MCF 10A (cell line): Measurements from ENCODE around the gene VASN. TPM values are rescaled to one million over a fixed set of nuclear protein-coding genes. Genes with fewer than 3 reads are reported as not detected.
A peak's percentile ranks its signal among the peaks of the same experiment; 100 is the strongest.

Experiments
- BruUV-seq: library from RNA; stranded (reverse); fragments of 400-500 nt; replicated peaks from 2 replicates; lab custom pipeline; 2021; lab: Mats Ljungman, UMichigan
- CTCF ChIA-PET: fragments of 300-600 bp; sonication (Branson Sonifier 250); formaldehyde crosslinking; extraction: SDS; loops from one replicate; lab custom pipeline; 2021; ENCODE audit warnings: antibody characterized with exemption, inconsistent platforms; lab: Yijun Ruan, JAX
- POLR2A ChIA-PET: fragments of 300-600, 350-650 bp; sonication (Branson Sonifier 250); formaldehyde crosslinking; extraction: SDS; loops from one replicate; lab custom pipeline; 2020; ENCODE audit warnings: antibody characterized with exemption, inconsistent platforms; lab: Yijun Ruan, JAX
- DNase-seq: peaks from one replicate; pipeline ENCODE4 v3.0.0-alpha.2; 2018; ENCODE audit not compliant: unreplicated experiment
- H3K27ac Mint-ChIP-seq: one replicate; pipeline ENCODE4 v1.8.0; 2022; ENCODE audit warnings: mild to moderate bottlenecking, low read depth, mixed read lengths; ENCODE audit not compliant: unreplicated experiment
- H3K27me3 Mint-ChIP-seq: one replicate; pipeline ENCODE4 v1.8.0; 2022; ENCODE audit warnings: mixed read lengths; ENCODE audit not compliant: insufficient read depth, unreplicated experiment
- H3K36me3 Mint-ChIP-seq: one replicate; pipeline ENCODE4 v1.8.0; 2022; ENCODE audit warnings: mild to moderate bottlenecking, moderate library complexity, mixed read lengths; ENCODE audit not compliant: insufficient read depth, unreplicated experiment
- H3K4me1 Mint-ChIP-seq: one replicate; pipeline ENCODE4 v1.8.0; 2022; ENCODE audit warnings: mixed read lengths; ENCODE audit not compliant: insufficient read depth, unreplicated experiment
- H3K4me3 Mint-ChIP-seq: one replicate; pipeline ENCODE4 v1.8.0; 2022; ENCODE audit warnings: mild to moderate bottlenecking, moderate library complexity, mixed read lengths; ENCODE audit not compliant: unreplicated experiment
- H3K9me3 Mint-ChIP-seq: one replicate; pipeline ENCODE4 v1.8.0; 2022; ENCODE audit warnings: mixed read lengths; ENCODE audit not compliant: unreplicated experiment
- CTCF ChIP-seq: fragments of 200-600 bp; IDR thresholded peaks from one replicate; pipeline ENCODE4 v1.8.0; 2022; ENCODE audit warnings: antibody characterized with exemption, mild to moderate bottlenecking; ENCODE audit not compliant: unreplicated experiment
- intact Hi-C: fragments of 100-400 bp; cut with micrococcal nuclease; formaldehyde crosslinking; loops from 2 replicates; pipeline ENCODE4 v1.14.1; 2022
- total RNA-seq: library from RNA; stranded (reverse); gene quantifications from 2 replicates; pipeline ENCODE4 v1.2.3, GENCODE V29; 2022

Gene VASN
- total RNA-seq, 1 experiment from 2014 or later: 4.0 TPM

DNA sequence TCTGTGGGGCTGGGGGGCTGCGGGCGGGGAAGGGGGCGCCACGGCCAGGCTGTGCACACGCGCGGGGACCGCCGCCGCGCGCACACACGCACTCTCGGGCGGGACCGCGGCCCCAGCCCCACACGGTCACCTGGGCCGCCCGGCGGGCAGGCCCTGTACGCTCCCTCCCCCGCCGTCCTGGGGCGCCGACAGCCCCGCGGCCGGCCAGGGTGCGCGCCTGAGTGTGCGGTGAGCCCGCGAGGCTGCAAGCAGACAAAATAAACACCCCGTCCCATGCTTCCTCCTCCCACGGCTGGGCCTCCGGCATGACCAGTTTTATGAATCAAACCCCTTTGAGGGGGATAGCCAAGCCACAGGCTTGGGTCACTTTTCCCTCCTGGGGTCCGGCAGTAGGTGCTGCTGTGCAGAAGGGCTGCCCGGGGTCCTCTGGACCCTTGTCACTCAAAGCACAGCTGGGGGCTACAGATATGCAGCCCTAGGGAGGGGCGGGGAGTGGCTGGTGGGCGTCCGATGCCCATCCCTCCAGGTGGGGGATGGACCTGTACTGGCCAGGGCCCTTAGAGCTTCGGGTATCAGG lies 441 bp downstream of the VASN start:
- Mint-ChIP-seq H3K27ac (no peak overlapping the region), H3K4me1 (peaks cover 24% of the 10 kb centered on the region)

DNA sequence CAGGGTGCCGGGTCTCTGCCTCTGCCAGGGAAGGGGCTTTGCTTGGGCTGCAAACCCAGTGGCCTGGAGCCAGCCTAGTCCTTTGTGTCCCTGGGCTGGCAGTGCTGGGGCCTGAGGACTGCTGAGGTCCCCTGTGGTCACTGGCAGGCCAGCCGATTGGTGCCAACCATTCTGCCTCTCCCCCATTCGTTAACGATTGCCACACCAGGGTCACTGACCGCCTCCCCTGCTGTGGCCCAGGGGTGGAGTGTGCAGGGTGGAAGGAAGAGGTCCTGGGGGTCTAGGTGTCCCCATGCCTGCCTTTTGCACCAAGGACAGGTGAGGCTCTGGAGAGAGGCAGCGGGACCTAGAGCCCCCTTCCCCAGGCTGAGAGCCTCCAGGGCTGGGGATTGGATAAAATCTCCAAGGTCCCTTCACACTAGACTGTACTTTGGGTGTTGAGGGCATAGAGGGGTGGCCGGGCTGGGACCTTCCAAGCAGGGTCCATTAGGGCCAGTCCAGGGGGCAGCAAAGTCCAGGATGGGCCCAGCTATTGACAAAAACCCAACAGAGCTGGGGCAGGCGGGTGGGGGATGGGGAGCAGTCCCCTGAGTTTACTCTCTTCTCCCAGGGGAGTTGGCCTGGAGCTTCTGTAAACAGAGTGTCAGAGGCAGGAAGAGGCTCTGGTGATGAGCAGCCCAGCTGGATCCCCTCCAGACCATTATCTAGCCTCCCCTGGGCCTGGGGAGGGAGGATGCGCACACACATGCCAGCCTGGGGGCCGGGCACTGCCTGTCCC lies 1.1 kb downstream of the VASN start:
- CTCF ChIA-PET: interaction anchor here (1.4 to 5.0 kb wide), 3 partner anchors 14 to 31 kb away, joined by 5 to 47 read pairs (median 22); no protein-coding TSS in a partner anchor
- Mint-ChIP-seq H3K27ac (no peak overlapping the region), H3K9me3 (no peaks in the 10 kb centered on the region), H3K36me3 (no peaks in the 10 kb centered on the region), H3K4me3 (peak overlapping the region; percentile 69), H3K27me3 (no peaks in the 10 kb centered on the region), H3K4me1 (peaks cover 26% of the 10 kb centered on the region)
- intact Hi-C loops: no loop called here
- no TSS peak for BruUV-seq
- TF ChIP-seq CTCF: no peak
- peak; percentile 66 for DNase-seq
- POLR2A ChIA-PET: interaction anchor here (0.8 to 1.9 kb wide), 6 partner anchors 17 to 102 kb away, joined by 4 to 6 read pairs (median 4); partner anchors contain the start of gene NMRAL1

More for the DNA sequence above, 441 bp downstream of the VASN start:
- no peaks in the 10 kb centered on the region for H3K27me3 Mint-ChIP-seq
- no peaks in the 10 kb centered on the region for H3K36me3 Mint-ChIP-seq
- no peaks in the 10 kb centered on the region for H3K9me3 Mint-ChIP-seq
- DNase-seq: peak; percentile 29
- H3K4me3 Mint-ChIP-seq: peak overlapping the region; percentile 69
- BruUV-seq: TSS peak; percentile 70
- no peak for TF ChIP-seq CTCF
- POLR2A ChIA-PET: interaction anchor here (1.4 kb wide), 1 partner anchor 17 kb away, joined by 6 read pairs; no protein-coding TSS in a partner anchor
- intact Hi-C loops: no loop called here
- CTCF ChIA-PET: interaction anchor here (4.0 kb wide), 1 partner anchor 31 kb away, joined by 47 read pairs; no protein-coding TSS in a partner anchor

DNA sequence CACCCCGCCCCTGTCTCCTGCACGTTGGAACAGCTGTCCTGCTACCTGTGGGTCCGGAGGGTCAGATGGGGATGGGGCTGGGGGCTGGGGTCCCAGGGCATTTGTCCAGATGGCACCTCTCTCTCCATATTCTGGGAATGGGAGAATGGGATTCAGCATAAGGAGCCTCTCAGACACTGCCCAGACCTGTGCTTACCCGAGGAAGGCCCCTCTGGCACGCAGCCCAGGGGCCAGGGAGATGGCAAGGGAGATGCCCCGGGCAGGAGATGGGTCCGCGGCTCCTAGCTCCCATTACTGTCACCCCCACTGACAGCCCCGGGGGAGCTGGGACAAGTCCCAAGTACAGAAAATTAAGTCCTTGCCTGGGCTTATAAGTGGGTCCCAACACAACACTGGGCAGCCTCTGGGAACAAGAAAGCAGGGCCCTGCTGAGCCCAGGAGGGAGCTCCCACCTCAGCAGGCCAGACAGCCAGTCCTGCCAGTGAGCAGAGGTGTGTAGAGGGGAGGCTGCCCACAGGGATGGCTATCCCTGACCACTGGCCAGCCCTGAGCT lies 1.8 kb downstream of the VASN start:
- Mint-ChIP-seq H3K4me1 (peaks cover 32% of the 10 kb centered on the region), H3K4me3 (peak overlapping the region; percentile 69)

More for the DNA sequence above, 1.8 kb downstream of the VASN start:
- ChIA-PET POLR2A (interaction anchor here (0.8 to 1.9 kb wide), 9 partner anchors 14 to 102 kb away, joined by 3 to 6 read pairs (median 4); partner anchors contain the start of gene NMRAL1), CTCF (interaction anchor here (1.4 to 5.0 kb wide), 3 partner anchors 14 to 30 kb away, joined by 5 to 47 read pairs (median 22); no protein-coding TSS in a partner anchor)
- H3K27ac Mint-ChIP-seq: no peak overlapping the region
- peak; percentile 71 for DNase-seq
- no peaks in the 10 kb centered on the region for H3K27me3 Mint-ChIP-seq
- no peaks in the 10 kb centered on the region for H3K9me3 Mint-ChIP-seq
- H3K36me3 Mint-ChIP-seq: no peaks in the 10 kb centered on the region
- intact Hi-C loops: no loop called here
- TF ChIP-seq CTCF: no peak
- no TSS peak for BruUV-seq
